OCI-LY1 (cell line): ENCODE measurements around the gene RAPGEF2.

Experiments
- H2AFZ ChIP-seq: fragments of 200-600 bp; sonication (generic), shearing (Covaris generic); 2 replicates; pipeline ENCODE4 v1.6.0; 2014; ENCODE audit warnings: antibody characterized with exemption, mild to moderate bottlenecking, low read length
- H3F3A ChIP-seq: fragments of 200-600 bp; sonication (generic), shearing (Covaris generic); 2 replicates; pipeline ENCODE4 v1.6.0; 2014; ENCODE audit warnings: mild to moderate bottlenecking, antibody characterized with exemption, low read length, moderate library complexity; ENCODE audit not compliant: insufficient read depth
- H3K27ac ChIP-seq: fragments of 200-600 bp; sonication (generic); 2 replicates; pipeline ENCODE4 v1.5.1; 2014; ENCODE audit warnings: low read length, mixed run types, mild to moderate bottlenecking, low read depth; ENCODE audit not compliant: poor library complexity, severe bottlenecking
- H3K27me3 ChIP-seq: fragments of 200-600 bp; sonication (generic); 2 replicates; pipeline ENCODE4 v1.6.0; 2014; ENCODE audit warnings: antibody characterized with exemption, mild to moderate bottlenecking, low read length, moderate library complexity; ENCODE audit not compliant: insufficient read depth
- H3K36me3 ChIP-seq: fragments of 200-600 bp; sonication (generic); 2 replicates; pipeline ENCODE4 v1.6.1; 2014; ENCODE audit warnings: mild to moderate bottlenecking, antibody characterized with exemption, low read length, moderate library complexity, mixed read lengths; ENCODE audit not compliant: insufficient read depth
- H3K4me1 ChIP-seq: fragments of 200-600 bp; sonication (generic); 2 replicates; pipeline ENCODE4 v1.5.1; 2014; ENCODE audit warnings: mild to moderate bottlenecking, low read length, moderate library complexity; ENCODE audit not compliant: insufficient read depth, severe bottlenecking
- H3K4me2 ChIP-seq: fragments of 200-600 bp; sonication (generic), shearing (Covaris generic); 2 replicates; pipeline ENCODE4 v1.6.1; 2014; ENCODE audit warnings: low read length
- H3K4me3 ChIP-seq: fragments of 200-600 bp; sonication (generic); 2 replicates; pipeline ENCODE4 v1.5.1; 2014; ENCODE audit warnings: low read length, low read depth, mild to moderate bottlenecking, mixed read lengths; ENCODE audit not compliant: poor library complexity, severe bottlenecking
- H3K79me2 ChIP-seq: fragments of 200-600 bp; shearing (Covaris generic); 2 replicates; pipeline ENCODE4 v1.6.1; 2016; ENCODE audit warnings: mixed run types, low read length, mixed read lengths; ENCODE audit not compliant: insufficient read depth
- H3K9ac ChIP-seq: fragments of 200-600 bp; sonication (generic), shearing (Covaris generic); 2 replicates; pipeline ENCODE4 v1.6.1; 2014; ENCODE audit warnings: mild to moderate bottlenecking, low read length, mixed read lengths
- H3K9me2 ChIP-seq: fragments of 200-600 bp; sonication (generic), shearing (Covaris generic); 2 replicates; pipeline ENCODE4 v1.6.1; 2014; ENCODE audit warnings: low read depth, mild to moderate bottlenecking, low read length, mixed read lengths
- H3K9me3 ChIP-seq: fragments of 200-600 bp; shearing (Covaris generic); 2 replicates; pipeline ENCODE4 v1.6.1; 2014; ENCODE audit warnings: low read length, mixed read lengths
- H4K20me1 ChIP-seq: fragments of 200-600 bp; sonication (generic), shearing (Covaris generic); 2 replicates; pipeline ENCODE4 v1.6.0; 2016; ENCODE audit warnings: mild to moderate bottlenecking, low read length; ENCODE audit not compliant: insufficient read depth
- EZH2 ChIP-seq: fragments of 200-600 bp; sonication (generic), shearing (Covaris generic); IDR thresholded peaks from 2 replicates; pipeline ENCODE4 v1.8.0; 2017; ENCODE audit warnings: borderline replicate concordance, mixed run types, mild to moderate bottlenecking, antibody characterized with exemption, low read length, moderate library complexity, mixed read lengths
- TF ChIP-seq, protein P1 (sequence below): fragments of 200-600 bp; sonication (generic), shearing (Covaris generic); IDR thresholded peaks from 2 replicates; pipeline ENCODE4 v1.5.1; 2017; ENCODE audit warnings: mild to moderate bottlenecking, antibody characterized with exemption, low read length, moderate library complexity, mixed read lengths

RAPGEF2 gene

DNA sequence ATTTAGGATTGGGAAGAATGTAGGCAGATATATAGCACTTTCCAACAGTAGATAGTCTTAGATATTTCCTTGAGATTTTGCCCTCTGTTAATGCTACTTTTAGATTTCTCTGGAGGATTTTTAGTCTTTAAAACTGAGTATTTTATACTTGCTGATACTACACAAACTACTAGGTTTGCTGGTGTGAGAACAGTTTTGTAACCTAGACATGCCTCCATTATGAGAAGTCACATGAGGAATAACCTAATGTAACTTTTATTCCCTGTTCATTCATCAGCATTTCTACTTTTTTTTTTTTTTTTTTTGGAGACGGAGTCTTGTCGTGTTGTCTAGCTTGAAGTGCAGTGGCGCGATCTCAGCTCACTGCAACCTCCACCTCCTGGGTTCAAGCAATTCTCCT, 137.2 kb downstream of the RAPGEF2 start:
- Histone ChIP-seq H3K4me2 (no peak overlapping the region), H3K27me3 (no peaks in the 10 kb centered on the region), H3F3A (no peaks in the 10 kb centered on the region), H3K79me2 (no peaks in the 10 kb centered on the region), H4K20me1 (no peaks in the 10 kb centered on the region), H3K9ac (no peak overlapping the region), H3K27ac (no peak overlapping the region), H3K36me3 (no peaks in the 10 kb centered on the region), H3K9me2 (no peaks in the 10 kb centered on the region), H2AFZ (no peak overlapping the region), H3K9me3 (no peaks in the 10 kb centered on the region), H3K4me3 (no peak overlapping the region), H3K4me1 (no peaks in the 10 kb centered on the region)
- no peak for TF ChIP-seq EZH2
- TF ChIP-seq, protein P1, sequence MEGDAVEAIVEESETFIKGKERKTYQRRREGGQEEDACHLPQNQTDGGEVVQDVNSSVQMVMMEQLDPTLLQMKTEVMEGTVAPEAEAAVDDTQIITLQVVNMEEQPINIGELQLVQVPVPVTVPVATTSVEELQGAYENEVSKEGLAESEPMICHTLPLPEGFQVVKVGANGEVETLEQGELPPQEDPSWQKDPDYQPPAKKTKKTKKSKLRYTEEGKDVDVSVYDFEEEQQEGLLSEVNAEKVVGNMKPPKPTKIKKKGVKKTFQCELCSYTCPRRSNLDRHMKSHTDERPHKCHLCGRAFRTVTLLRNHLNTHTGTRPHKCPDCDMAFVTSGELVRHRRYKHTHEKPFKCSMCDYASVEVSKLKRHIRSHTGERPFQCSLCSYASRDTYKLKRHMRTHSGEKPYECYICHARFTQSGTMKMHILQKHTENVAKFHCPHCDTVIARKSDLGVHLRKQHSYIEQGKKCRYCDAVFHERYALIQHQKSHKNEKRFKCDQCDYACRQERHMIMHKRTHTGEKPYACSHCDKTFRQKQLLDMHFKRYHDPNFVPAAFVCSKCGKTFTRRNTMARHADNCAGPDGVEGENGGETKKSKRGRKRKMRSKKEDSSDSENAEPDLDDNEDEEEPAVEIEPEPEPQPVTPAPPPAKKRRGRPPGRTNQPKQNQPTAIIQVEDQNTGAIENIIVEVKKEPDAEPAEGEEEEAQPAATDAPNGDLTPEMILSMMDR, result no peak

DNA sequence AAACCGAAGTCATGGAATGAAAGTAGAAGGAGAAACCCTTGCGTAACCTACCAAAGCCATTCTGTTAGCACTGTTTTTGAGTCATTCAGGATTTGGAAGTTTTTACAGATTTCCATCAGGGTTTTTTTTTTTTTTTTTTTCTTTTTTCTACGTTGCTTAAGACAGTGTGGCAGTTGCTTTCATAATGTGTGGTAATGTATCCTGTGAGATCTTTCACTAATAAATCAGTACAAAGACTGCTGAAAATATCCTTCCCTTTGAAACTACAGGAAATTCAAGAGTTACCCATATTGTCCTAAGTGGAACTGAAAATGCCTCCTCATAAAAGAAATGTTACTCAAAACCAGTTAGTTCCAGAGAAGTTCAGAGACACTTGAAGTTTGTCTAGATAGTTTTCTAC, 137.8 kb downstream of the RAPGEF2 start:
- Histone ChIP-seq H3K36me3 (no peaks in the 10 kb centered on the region), H3K27ac (no peak overlapping the region), H3F3A (no peaks in the 10 kb centered on the region), H4K20me1 (no peaks in the 10 kb centered on the region), H3K9me2 (no peaks in the 10 kb centered on the region), H2AFZ (no peak overlapping the region), H3K27me3 (no peaks in the 10 kb centered on the region), H3K9ac (no peak overlapping the region), H3K4me2 (no peak overlapping the region), H3K79me2 (no peaks in the 10 kb centered on the region), H3K4me1 (no peaks in the 10 kb centered on the region), H3K9me3 (no peaks in the 10 kb centered on the region), H3K4me3 (no peak overlapping the region)
- no peak for TF ChIP-seq EZH2
- TF ChIP-seq, protein P1, result no peak

DNA sequence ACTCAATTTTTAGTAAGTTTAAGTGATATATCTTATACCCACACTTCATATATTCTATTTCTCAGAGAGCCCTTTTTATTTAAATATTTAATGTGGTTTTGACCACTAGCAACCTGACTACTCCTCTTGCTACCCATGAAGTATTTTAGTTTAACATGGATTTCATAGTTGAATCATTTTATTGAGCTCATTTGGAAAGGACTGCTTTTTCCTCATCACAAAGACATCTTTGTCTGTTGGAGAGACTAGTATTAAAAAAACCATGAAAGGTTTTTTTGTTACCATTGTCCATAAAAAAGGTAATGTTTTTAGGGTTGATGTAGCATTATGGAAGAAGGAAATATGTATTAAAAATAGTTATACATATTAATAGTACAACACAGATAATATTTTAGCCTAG, 139.5 kb downstream of the RAPGEF2 start:
- Histone ChIP-seq H3K9me2 (no peaks in the 10 kb centered on the region), H2AFZ (no peak overlapping the region), H3K27ac (no peak overlapping the region), H3K9me3 (no peaks in the 10 kb centered on the region), H4K20me1 (no peaks in the 10 kb centered on the region), H3F3A (no peaks in the 10 kb centered on the region), H3K4me1 (no peaks in the 10 kb centered on the region), H3K36me3 (no peaks in the 10 kb centered on the region), H3K79me2 (no peaks in the 10 kb centered on the region), H3K27me3 (no peaks in the 10 kb centered on the region), H3K4me3 (no peak overlapping the region), H3K9ac (no peak overlapping the region), H3K4me2 (no peak overlapping the region)
- TF ChIP-seq EZH2, result no peak
- TF ChIP-seq, protein P1, result no peak
